Right lung (tissue), 5 donors: ENCODE measurements around the gene KIRREL3. TPM values are rescaled to one million over a fixed set of nuclear protein-coding genes. Genes with fewer than 3 reads are reported as not detected.

Experiments used
- DNase-seq, 2 donors: peaks; one replicate each; pipeline ENCODE4 v3.0.0-alpha.2; 2013
- polyA plus RNA-seq, 5 donors: library from polyadenylated mRNA; unstranded; fragments of 120-200 nt; gene quantifications; one replicate each; pipeline versions ENCODE4 v1.2.1 to v1.2.3, GENCODE V29; 2013; ENCODE audit warnings: inconsistent platforms in 1 of 5, low replicate concordance in 1 of 5; ENCODE audit not compliant: insufficient read length in 5 of 5, insufficient read depth in 1 of 5

The KIRREL3 gene
- polyA plus RNA-seq, 5 donors = 1.1 to 3.0 (median 2.1) TPM

DNA sequence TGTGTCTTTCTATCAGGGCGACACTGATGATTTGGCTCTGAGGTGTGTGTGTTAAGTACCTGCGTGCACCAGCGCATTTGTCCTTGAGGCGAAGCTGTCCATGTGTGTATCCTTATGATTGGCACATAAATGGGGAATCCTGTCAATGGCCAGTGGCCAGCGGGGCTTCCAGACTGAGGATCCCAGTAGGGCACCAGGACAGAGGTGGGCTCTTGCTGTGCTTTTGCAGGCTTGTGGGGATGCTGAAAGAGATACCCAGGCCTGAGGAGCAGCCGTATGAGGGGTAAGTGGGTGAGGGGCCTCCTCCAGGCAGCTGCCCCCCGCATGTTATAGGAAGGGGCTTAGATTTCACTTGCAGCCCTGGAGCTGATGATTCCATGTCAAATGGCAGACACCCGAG lies 488.3 kb downstream of the KIRREL3 start:
- no peak for DNase-seq

DNA sequence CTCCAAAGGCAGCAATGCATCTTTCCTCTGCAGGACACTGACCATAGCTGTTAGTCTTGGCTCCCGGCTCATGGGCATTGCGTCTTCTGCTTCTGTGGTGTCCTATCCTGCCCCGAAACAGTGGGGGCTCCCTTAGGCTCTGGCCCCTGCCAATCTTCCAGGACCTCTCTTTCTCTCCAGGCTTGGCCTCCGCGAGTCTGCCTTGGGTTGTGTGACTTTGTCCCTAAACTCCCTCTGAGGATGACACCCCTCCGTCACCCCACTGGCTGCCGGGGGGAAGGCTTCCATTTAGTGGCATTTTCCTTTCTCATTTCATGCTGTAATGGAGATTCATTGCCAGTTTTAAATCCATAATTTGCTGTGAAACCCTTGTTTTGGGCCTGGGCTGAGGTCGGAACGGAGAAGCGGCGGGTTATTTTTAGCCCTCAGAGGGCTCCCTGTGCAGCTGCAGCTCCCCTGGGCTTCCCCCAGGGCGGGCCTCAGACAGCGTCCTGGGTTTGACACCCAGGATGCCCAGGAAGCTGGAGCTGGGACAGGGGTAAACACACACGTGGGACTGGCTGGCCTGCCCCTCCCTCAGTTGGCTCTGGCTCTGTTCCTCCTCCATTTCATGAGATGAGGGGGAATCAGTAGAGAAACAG lies 489.0 kb downstream of the KIRREL3 start:
- no peak for DNase-seq

GRCh38 chr11:126510621-126511370 lies 489.8 kb downstream of the KIRREL3 start:
- no peak for DNase-seq

GRCh38 chr11:126507646-126508045 lies 492.9 kb downstream of the KIRREL3 start:
- no peak for DNase-seq

GRCh38 chr11:126506789-126507188 lies 493.8 kb downstream of the KIRREL3 start:
- DNase-seq = no peak

DNA sequence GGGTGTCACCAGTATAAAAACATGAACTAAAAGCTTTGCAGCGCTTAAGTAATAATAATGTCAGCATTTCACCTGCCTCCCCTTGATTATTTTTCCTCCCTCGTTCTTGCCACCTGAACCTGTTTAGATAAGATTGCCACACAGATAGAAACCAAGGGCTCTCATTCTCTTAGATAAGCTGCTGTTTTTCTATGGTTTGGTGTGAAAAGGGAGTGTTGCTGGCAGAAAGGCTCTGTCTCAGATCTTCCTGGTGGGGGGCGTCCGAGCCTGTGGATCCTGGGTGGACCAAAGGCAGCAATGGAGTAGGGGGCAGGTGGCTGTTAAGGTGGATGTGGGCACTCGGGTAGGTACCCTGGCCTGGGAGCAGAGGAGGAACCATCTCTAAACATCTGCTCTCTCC lies 497.6 kb downstream of the KIRREL3 start:
- no peak for DNase-seq

- no peak for DNase-seq
These were observed 498.4 kb downstream of the KIRREL3 start for GRCh38 chr11:126502159-126502558.

- DNase-seq = no peak
These were observed 498.9 kb downstream of the KIRREL3 start for GRCh38 chr11:126501641-126502040.

GRCh38 chr11:126500981-126501380 lies 499.6 kb downstream of the KIRREL3 start:
- DNase-seq = no peak

DNA sequence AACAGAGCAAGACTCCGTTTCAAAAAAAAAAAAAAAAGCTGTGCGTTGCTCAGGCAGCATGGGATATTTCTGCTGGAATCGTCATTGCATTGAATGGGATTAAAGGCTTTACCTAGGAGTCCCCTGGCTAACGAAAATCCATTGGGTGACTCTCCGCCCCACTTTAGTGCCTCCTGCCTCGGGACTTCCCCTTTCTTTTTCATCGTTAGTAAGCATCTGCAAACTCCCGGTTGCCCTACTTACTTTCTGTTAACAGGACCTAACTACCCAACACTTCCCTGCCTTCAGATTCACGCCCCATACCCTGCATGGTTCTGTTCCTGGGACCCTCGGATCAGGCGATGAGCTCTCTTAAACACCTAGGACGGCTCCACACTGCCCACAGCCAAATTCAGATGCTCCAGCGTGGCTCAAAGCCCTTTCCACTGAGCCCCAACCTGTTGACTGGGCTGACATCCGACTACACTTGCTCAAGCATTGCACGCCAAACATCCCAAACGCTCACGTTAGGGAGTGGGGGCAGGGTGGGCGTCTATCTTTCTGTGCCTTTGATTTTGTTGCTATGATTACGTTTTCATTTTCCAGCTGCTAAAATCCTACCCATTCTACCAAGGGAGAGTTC lies 501.3 kb downstream of the KIRREL3 start:
- no peak for DNase-seq

GRCh38 chr11:126498281-126498680 lies 502.3 kb downstream of the KIRREL3 start:
- DNase-seq = no peak

GRCh38 chr11:126497581-126498122 lies 502.9 kb downstream of the KIRREL3 start:
- DNase-seq = no peak

GRCh38 chr11:126496576-126497337 lies 503.8 kb downstream of the KIRREL3 start:
- peak in 1 of 2 donors; percentile 19 for DNase-seq

GRCh38 chr11:126495281-126496220 lies 505.0 kb downstream of the KIRREL3 start:
- DNase-seq = no peak

DNA sequence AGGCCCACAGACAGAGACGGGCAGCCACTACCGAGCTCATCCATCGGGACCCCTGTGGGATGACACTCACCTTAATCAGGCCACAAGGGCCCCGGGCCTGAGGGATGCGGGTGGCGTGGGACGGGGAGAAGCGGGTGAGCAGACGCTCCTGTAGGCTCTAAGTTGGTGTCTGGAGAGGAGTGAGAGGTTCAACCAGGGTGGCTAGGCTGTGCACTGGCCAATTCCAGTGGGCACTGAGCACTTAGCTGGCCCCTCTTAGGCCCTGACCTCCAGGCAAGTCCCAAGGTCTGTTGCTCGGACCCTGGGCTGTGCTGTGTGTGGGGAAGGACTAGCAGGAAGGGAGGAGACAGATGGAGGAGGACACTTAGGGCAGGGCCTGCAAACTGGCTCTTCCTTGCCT lies 505.7 kb downstream of the KIRREL3 start:
- no peak for DNase-seq

- no peak for DNase-seq
These were observed 508.1 kb downstream of the KIRREL3 start for GRCh38 chr11:126492331-126493082.

DNA sequence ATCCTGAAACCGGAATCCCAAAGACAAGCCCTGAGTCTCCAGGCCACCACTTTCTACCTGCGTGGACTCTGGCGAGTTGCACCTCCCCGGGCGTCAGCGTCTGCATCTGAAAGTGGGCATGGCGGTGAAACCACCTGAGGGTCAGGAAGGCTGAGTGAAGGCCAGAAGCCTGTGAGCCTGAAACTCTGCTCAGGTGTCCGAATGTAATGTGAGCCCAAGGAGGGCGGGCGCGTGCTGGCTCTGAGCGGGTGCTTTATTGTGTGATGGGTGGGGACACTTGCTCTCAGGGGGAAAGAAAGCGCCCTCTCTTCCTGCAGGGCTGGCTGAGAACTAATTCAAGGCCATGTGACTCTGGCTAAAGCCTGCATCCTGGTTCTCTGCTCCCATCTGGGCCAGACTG lies 509.5 kb downstream of the KIRREL3 start:
- no peak for DNase-seq

DNA sequence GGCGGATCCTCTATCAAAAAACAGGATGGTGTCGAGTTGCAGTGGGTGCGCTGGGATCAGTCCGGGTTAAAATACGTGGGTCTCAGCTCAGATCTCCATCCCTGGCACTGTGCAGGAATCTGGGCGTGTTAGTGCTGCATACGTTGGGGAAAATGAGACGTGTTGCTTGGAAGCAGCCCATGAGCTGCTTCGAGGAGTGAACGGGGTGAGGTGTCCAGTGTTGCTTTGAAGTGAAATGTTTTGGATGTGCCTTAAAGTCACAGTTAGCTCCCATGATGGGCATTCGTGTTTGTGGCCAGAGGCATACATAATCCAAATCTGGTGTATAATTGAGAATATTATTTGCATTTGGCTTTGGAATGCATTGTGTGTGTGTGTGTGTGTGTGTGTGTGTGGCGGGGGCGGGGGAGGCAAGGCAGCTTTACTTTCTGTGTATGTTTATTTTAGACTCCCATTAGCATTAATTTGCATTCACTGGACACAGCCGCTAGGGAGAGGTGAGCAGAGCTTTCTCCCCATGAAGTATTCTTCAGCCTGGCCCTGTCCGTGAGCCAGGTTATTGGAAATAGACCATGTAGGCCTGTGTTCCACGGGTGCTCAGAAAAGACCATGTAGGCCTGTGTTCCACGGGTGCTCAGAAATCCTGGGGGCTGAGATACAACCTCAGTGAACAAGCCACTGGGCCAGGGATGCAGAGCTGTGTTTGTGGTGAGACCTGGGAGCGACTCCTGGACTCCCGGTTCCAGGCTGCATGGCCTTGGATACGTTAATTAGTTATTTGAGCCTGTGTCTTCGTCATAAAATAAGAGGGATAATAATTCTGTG lies 510.5 kb downstream of the KIRREL3 start:
- no peak for DNase-seq
